MG63 (cell line): ENCODE measurements around the gene DPYSL3. TPM values are rescaled to one million over a fixed set of nuclear protein-coding genes. Genes with fewer than 3 reads are reported as not detected.

Experiments used
- DNase-seq: peaks from one replicate; pipeline ENCODE4 v3.0.0-alpha.2; 2020
- H3K27me3 ChIP-seq: fragments of 250-450 bp; sonication (Bioruptor Pico); 2 replicates; pipeline ENCODE4 v1.5.1; 2020; ENCODE audit warnings: mild to moderate bottlenecking, moderate library complexity
- H3K36me3 ChIP-seq: fragments of 250-450 bp; sonication (Bioruptor Pico); 2 replicates; pipeline ENCODE4 v1.5.1; 2020; ENCODE audit warnings: mild to moderate bottlenecking, moderate library complexity
- H3K4me3 ChIP-seq: fragments of 250-450 bp; sonication (Bioruptor Pico); 2 replicates; pipeline ENCODE4 v1.5.1; 2020; ENCODE audit warnings: mild to moderate bottlenecking, moderate library complexity
- H3K9me3 ChIP-seq: fragments of 250-450 bp; sonication (Bioruptor Pico); 2 replicates; pipeline ENCODE4 v1.5.1; 2020; ENCODE audit warnings: mild to moderate bottlenecking, moderate library complexity
- total RNA-seq: library from RNA; depleted of rRNA; stranded (reverse); fragments of >200 nt; shearing (Covaris generic); gene quantifications from 2 replicates; pipeline ENCODE4 v1.2.3, GENCODE V29; 2014; ENCODE audit warnings: low replicate concordance

DPYSL3 gene
- total RNA-seq, 1 experiment from 2014 or later = 84.1 TPM

GRCh38 chr5:147484708-147485020 is 25.2 kb downstream of the DPYSL3 start:
- DNase-seq = no peak
- Histone ChIP-seq H3K9me3 (peaks cover 2% of the 10 kb centered on the region; the same call in 1 of the 2 replicates), H3K27me3 (no peaks in the 10 kb centered on the region), H3K36me3 (no peaks in the 10 kb centered on the region), H3K4me3 (no peak overlapping the region)

GRCh38 chr5:147483961-147484707 is 25.7 kb downstream of the DPYSL3 start:
- Histone ChIP-seq H3K36me3 (no peaks in the 10 kb centered on the region), H3K27me3 (no peaks in the 10 kb centered on the region), H3K4me3 (no peak overlapping the region), H3K9me3 (peaks cover 2% of the 10 kb centered on the region; the same call in 1 of the 2 replicates)
- DNase-seq = peak; percentile 86

GRCh38 chr5:147483188-147483790 is 26.6 kb downstream of the DPYSL3 start:
- H3K9me3 ChIP-seq = peaks cover 2% of the 10 kb centered on the region; the same call in 1 of the 2 replicates
- no peaks in the 10 kb centered on the region for H3K27me3 ChIP-seq
- DNase-seq = no peak
- H3K4me3 ChIP-seq = no peak overlapping the region
- no peaks in the 10 kb centered on the region for H3K36me3 ChIP-seq

- Histone ChIP-seq H3K4me3 (no peak overlapping the region), H3K27me3 (no peaks in the 10 kb centered on the region), H3K9me3 (peaks cover 2% of the 10 kb centered on the region; the same call in 1 of the 2 replicates), H3K36me3 (no peaks in the 10 kb centered on the region)
- DNase-seq = no peak
Observed at GRCh38 chr5:147482706-147483180, 27.1 kb downstream of the DPYSL3 start.

- no peak for DNase-seq
- Histone ChIP-seq H3K36me3 (no peaks in the 10 kb centered on the region), H3K27me3 (no peaks in the 10 kb centered on the region), H3K4me3 (no peak overlapping the region), H3K9me3 (peaks cover 2% of the 10 kb centered on the region; the same call in 1 of the 2 replicates)
Observed at GRCh38 chr5:147481874-147482705, 27.8 kb downstream of the DPYSL3 start.

GRCh38 chr5:147481376-147481775 is 28.5 kb downstream of the DPYSL3 start:
- peak; percentile 51 for DNase-seq
- H3K27me3 ChIP-seq = no peaks in the 10 kb centered on the region

GRCh38 chr5:147479949-147480348 is 29.9 kb downstream of the DPYSL3 start:
- Histone ChIP-seq H3K36me3 (peaks cover 3% of the 10 kb centered on the region; the same call in 1 of the 2 replicates), H3K27me3 (no peaks in the 10 kb centered on the region), H3K4me3 (no peak overlapping the region), H3K9me3 (peaks cover 2% of the 10 kb centered on the region; the same call in 1 of the 2 replicates)
- DNase-seq = peak; percentile 64

More at GRCh38 chr5:147481376-147481775, 28.5 kb downstream of the DPYSL3 start:
- H3K9me3 ChIP-seq = peaks cover 2% of the 10 kb centered on the region; the same call in 1 of the 2 replicates
- no peaks in the 10 kb centered on the region for H3K36me3 ChIP-seq
- H3K4me3 ChIP-seq = no peak overlapping the region

- Histone ChIP-seq H3K4me3 (no peak overlapping the region), H3K27me3 (no peaks in the 10 kb centered on the region), H3K9me3 (peaks cover 2% of the 10 kb centered on the region; the same call in 1 of the 2 replicates), H3K36me3 (peaks cover 3% of the 10 kb centered on the region; the same call in 1 of the 2 replicates)
- DNase-seq = no peak
Observed at GRCh38 chr5:147479444-147479843, 30.4 kb downstream of the DPYSL3 start.

GRCh38 chr5:147474140-147474539 is 35.7 kb downstream of the DPYSL3 start:
- Histone ChIP-seq H3K4me3 (no peak overlapping the region), H3K36me3 (peaks cover 3% of the 10 kb centered on the region; the same call in 1 of the 2 replicates), H3K27me3 (no peaks in the 10 kb centered on the region), H3K9me3 (no peaks in the 10 kb centered on the region; the same call in 1 of the 2 replicates)
- no peak for DNase-seq

GRCh38 chr5:147472664-147473475 is 37.0 kb downstream of the DPYSL3 start:
- DNase-seq = no peak
- Histone ChIP-seq H3K9me3 (no peaks in the 10 kb centered on the region; the same call in 1 of the 2 replicates), H3K4me3 (no peak overlapping the region), H3K36me3 (peaks cover 3% of the 10 kb centered on the region; the same call in 1 of the 2 replicates), H3K27me3 (no peaks in the 10 kb centered on the region)

- H3K27me3 ChIP-seq = no peaks in the 10 kb centered on the region
- no peaks in the 10 kb centered on the region for H3K9me3 ChIP-seq
- H3K4me3 ChIP-seq = no peak overlapping the region
- H3K36me3 ChIP-seq = no peaks in the 10 kb centered on the region
- DNase-seq = no peak
Observed at GRCh38 chr5:147467973-147468508, 41.8 kb downstream of the DPYSL3 start.

GRCh38 chr5:147466360-147466980 is 43.4 kb downstream of the DPYSL3 start:
- Histone ChIP-seq H3K36me3 (no peaks in the 10 kb centered on the region), H3K4me3 (no peak overlapping the region), H3K9me3 (no peaks in the 10 kb centered on the region; the same call in 1 of the 2 replicates), H3K27me3 (no peaks in the 10 kb centered on the region)
- DNase-seq = no peak

- Histone ChIP-seq H3K27me3 (no peaks in the 10 kb centered on the region), H3K9me3 (no peaks in the 10 kb centered on the region; the same call in 1 of the 2 replicates), H3K4me3 (no peak overlapping the region), H3K36me3 (no peaks in the 10 kb centered on the region)
- DNase-seq = no peak
Observed at GRCh38 chr5:147465747-147466146, 44.1 kb downstream of the DPYSL3 start.

- Histone ChIP-seq H3K4me3 (no peak overlapping the region), H3K27me3 (no peaks in the 10 kb centered on the region), H3K9me3 (peaks cover 2% of the 10 kb centered on the region; the same call in 1 of the 2 replicates), H3K36me3 (no peaks in the 10 kb centered on the region)
- DNase-seq = peak; percentile 18
Observed at GRCh38 chr5:147464211-147464610, 45.7 kb downstream of the DPYSL3 start.

GRCh38 chr5:147461915-147462314 is 48.0 kb downstream of the DPYSL3 start:
- H3K36me3 ChIP-seq = no peaks in the 10 kb centered on the region
- no peaks in the 10 kb centered on the region for H3K27me3 ChIP-seq
- H3K4me3 ChIP-seq = no peak overlapping the region
- H3K9me3 ChIP-seq = peaks cover 2% of the 10 kb centered on the region; the same call in 1 of the 2 replicates
- no peak for DNase-seq
